Vagina (tissue), 2 donors: ENCODE measurements around the gene SNX13. TPM values are rescaled to one million over a fixed set of nuclear protein-coding genes. Genes with fewer than 3 reads are reported as not detected.
A peak's percentile ranks its signal among the peaks of the same experiment; 100 is the strongest.

ENCODE experiments used
- DNase-seq, 2 donors: peaks; one replicate each; pipeline ENCODE4 v3.0.0-alpha.2; 2017; ENCODE audit errors: extremely low spot score in 2 of 2
- H3K27ac ChIP-seq: fragments of 200-600 bp; sonication (generic); one replicate; pipeline ENCODE4 v1.5.1; 2019
- H3K27me3 ChIP-seq: fragments of 200-600 bp; sonication (generic); one replicate; pipeline ENCODE4 v1.5.1; 2019
- H3K36me3 ChIP-seq, 2 donors: fragments of 200-600 bp; sonication (generic); one replicate each; pipeline ENCODE4 v1.5.1; 2017 to 2019
- H3K4me1 ChIP-seq: fragments of 200-600 bp; sonication (generic); one replicate; pipeline ENCODE4 v1.5.1; 2019
- H3K4me3 ChIP-seq, 2 donors: fragments of 200-600 bp; sonication (generic); 1 replicate in 1 of 2; 2 replicates in 1 of 2; pipeline ENCODE4 v1.5.1; 2016 to 2019
- H3K9me3 ChIP-seq: fragments of 200-600 bp; sonication (generic); one replicate; pipeline ENCODE4 v1.5.1; 2019
- CTCF ChIP-seq, 3 experiments: fragments of 450-650 bp in 2 of 3; fragments of 200-600 bp in 1 of 3; sonication (generic) in 1 of 3; IDR thresholded peaks; one replicate each; pipeline ENCODE4 v1.5.1; 2017 to 2019; ENCODE audit warnings: antibody characterized with exemption in 3 of 3, mild to moderate bottlenecking in 2 of 3, moderate library complexity in 2 of 3
- POLR2A ChIP-seq, 2 donors: fragments of 450-650 bp; IDR thresholded peaks; one replicate each; pipeline ENCODE4 v1.6.1; 2017; ENCODE audit warnings: antibody characterized with exemption in 2 of 2, mild to moderate bottlenecking in 2 of 2, moderate library complexity in 2 of 2
- POLR2AphosphoS5 ChIP-seq, 2 donors: sonication (generic); formaldehyde crosslinking; IDR thresholded peaks; one replicate each; pipeline ENCODE4 v1.9.0; 2017; ENCODE audit warnings: antibody characterized with exemption in 2 of 2, mild to moderate bottlenecking in 2 of 2, low read depth in 1 of 2; ENCODE audit not compliant: insufficient read depth in 1 of 2
- intact Hi-C: fragments of 100-400 bp; cut with DNase I; formaldehyde crosslinking; loops from one replicate; pipeline ENCODE4 v1.15.1; 2023
- total RNA-seq: library from RNA; depleted of rRNA; stranded (reverse); fragments of >200 nt; gene quantifications from one replicate; pipeline ENCODE4 v1.2.3, GENCODE V29; 2016

Gene SNX13
- 67.3 TPM for total RNA-seq

- TF ChIP-seq POLR2AphosphoS5 (IDR thresholded peaks at IDR 0.05; ENCODE audit: insufficient read depth in 1 of 2, low read depth in 1 of 2) (peak; percentile 87 to 97), POLR2A (IDR thresholded peaks at IDR 0.05) (peak in 1 of 2 donors; percentile 79), CTCF (IDR thresholded peaks at IDR 0.05) (peak in 1 of 3 experiments; percentile 39)
- Histone ChIP-seq H3K27me3 (no peaks in the 10 kb centered on the region), H3K9me3 (no peaks in the 10 kb centered on the region), H3K4me3 (peak within 1 kb of the TSS; percentile 89 to 93), H3K36me3 (no peaks in the 10 kb centered on the region), H3K27ac (peak within 1 kb of the TSS; percentile 99), H3K4me1 (peaks cover 50% of the 10 kb centered on the region)
- intact Hi-C loops, result no loop called here
- peak in 1 of 2 donors; percentile 92 for DNase-seq
Observed at GRCh38 chr7:17940302-17940883, at the start of gene SNX13. Gene SNX13 (minus strand): TSS chr7:17940494. CDS start chr7:17940295, 199 bp downstream.

GRCh38 chr7:17989546-17989945 is 49.3 kb upstream of the SNX13 start:
- Histone ChIP-seq H3K36me3 (no peaks in the 10 kb centered on the region), H3K4me1 (peaks cover 12% of the 10 kb centered on the region), H3K9me3 (no peaks in the 10 kb centered on the region), H3K4me3 (no peak overlapping the region), H3K27ac (no peak overlapping the region), H3K27me3 (no peaks in the 10 kb centered on the region)
- DNase-seq, result no peak
- TF ChIP-seq POLR2A (IDR thresholded peaks at IDR 0.05) (no peak), POLR2AphosphoS5 (IDR thresholded peaks at IDR 0.05; ENCODE audit: insufficient read depth in 1 of 2, low read depth in 1 of 2) (no peak), CTCF (IDR thresholded peaks at IDR 0.05) (no peak)
- intact Hi-C loops, result no loop called here

GRCh38 chr7:17988858-17989257 is 48.6 kb upstream of the SNX13 start:
- intact Hi-C loops, result no loop called here
- Histone ChIP-seq H3K27me3 (no peaks in the 10 kb centered on the region), H3K9me3 (no peaks in the 10 kb centered on the region), H3K4me3 (no peak overlapping the region), H3K4me1 (peaks cover 12% of the 10 kb centered on the region), H3K36me3 (no peaks in the 10 kb centered on the region), H3K27ac (no peak overlapping the region)
- TF ChIP-seq POLR2AphosphoS5 (IDR thresholded peaks at IDR 0.05; ENCODE audit: insufficient read depth in 1 of 2, low read depth in 1 of 2) (no peak), POLR2A (IDR thresholded peaks at IDR 0.05) (no peak), CTCF (IDR thresholded peaks at IDR 0.05) (no peak)
- no peak for DNase-seq

- Histone ChIP-seq H3K4me1 (peaks cover 12% of the 10 kb centered on the region), H3K36me3 (no peaks in the 10 kb centered on the region), H3K27ac (no peak overlapping the region), H3K4me3 (no peak overlapping the region), H3K9me3 (no peaks in the 10 kb centered on the region), H3K27me3 (no peaks in the 10 kb centered on the region)
- TF ChIP-seq CTCF (IDR thresholded peaks at IDR 0.05) (no peak), POLR2AphosphoS5 (IDR thresholded peaks at IDR 0.05; ENCODE audit: insufficient read depth in 1 of 2, low read depth in 1 of 2) (no peak), POLR2A (IDR thresholded peaks at IDR 0.05) (no peak)
- no peak for DNase-seq
- intact Hi-C loops, result no loop called here
Observed at GRCh38 chr7:17988141-17988540, 47.8 kb upstream of the SNX13 start.

GRCh38 chr7:17986851-17987250 is 46.6 kb upstream of the SNX13 start:
- no peak for TF ChIP-seq POLR2A (IDR thresholded peaks at IDR 0.05)
- peak in 1 of 2 donors; percentile 32 for TF ChIP-seq POLR2AphosphoS5 (IDR thresholded peaks at IDR 0.05; ENCODE audit: insufficient read depth in 1 of 2, low read depth in 1 of 2)
- no peak for DNase-seq
- peak overlapping the region; percentile 18 for H3K27ac ChIP-seq
- no peaks in the 10 kb centered on the region for H3K36me3 ChIP-seq
- peaks cover 12% of the 10 kb centered on the region for H3K4me1 ChIP-seq
- no peaks in the 10 kb centered on the region for H3K27me3 ChIP-seq
- H3K4me3 ChIP-seq, result no peak overlapping the region
- no peaks in the 10 kb centered on the region for H3K9me3 ChIP-seq
- intact Hi-C loops, result no loop called here
